ENCODE measurements around the gene CENPP. TPM values are rescaled to one million over a fixed set of nuclear protein-coding genes. Genes with fewer than 3 reads are reported as not detected.

The CENPP gene
- total RNA-seq, 4 donors from 2014 or later = 1.5 to 11.6 (median 5.5) TPM

DNA sequence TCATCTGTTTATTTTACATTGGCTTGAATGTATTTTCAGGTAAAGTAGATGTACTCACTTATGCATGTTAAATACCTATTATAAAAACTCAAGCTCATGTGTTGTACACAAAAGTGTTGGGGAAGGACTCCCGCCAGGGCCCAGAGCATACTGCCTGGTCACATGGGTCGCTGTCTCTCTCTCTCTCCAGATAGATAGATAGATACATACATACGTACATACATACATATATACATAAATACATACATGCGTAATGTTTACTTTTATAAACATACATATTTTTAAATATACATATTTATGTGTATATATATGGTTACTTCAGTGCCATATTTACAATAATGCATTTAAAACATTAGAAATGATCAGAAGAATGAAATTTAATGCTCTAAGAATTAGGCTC, 131.8 kb downstream of the CENPP start:
- no peaks in the 10 kb centered on the region for H3K4me1 ChIP-seq
- intact Hi-C loops (cut with DNase I) = no loop called here
- H3K36me3 ChIP-seq = no peaks in the 10 kb centered on the region
- H3K27ac ChIP-seq = no peak overlapping the region
- 96 to 97% methylated on average over 4 of the region's 4 CpGs for WGBS, 2 donors
- no peak for DNase-seq
- no peak overlapping the region for H3K4me3 ChIP-seq (replicated peaks in 1 of 3)
- H3K27me3 ChIP-seq = no peaks in the 10 kb centered on the region
- TF ChIP-seq, protein P1, sequence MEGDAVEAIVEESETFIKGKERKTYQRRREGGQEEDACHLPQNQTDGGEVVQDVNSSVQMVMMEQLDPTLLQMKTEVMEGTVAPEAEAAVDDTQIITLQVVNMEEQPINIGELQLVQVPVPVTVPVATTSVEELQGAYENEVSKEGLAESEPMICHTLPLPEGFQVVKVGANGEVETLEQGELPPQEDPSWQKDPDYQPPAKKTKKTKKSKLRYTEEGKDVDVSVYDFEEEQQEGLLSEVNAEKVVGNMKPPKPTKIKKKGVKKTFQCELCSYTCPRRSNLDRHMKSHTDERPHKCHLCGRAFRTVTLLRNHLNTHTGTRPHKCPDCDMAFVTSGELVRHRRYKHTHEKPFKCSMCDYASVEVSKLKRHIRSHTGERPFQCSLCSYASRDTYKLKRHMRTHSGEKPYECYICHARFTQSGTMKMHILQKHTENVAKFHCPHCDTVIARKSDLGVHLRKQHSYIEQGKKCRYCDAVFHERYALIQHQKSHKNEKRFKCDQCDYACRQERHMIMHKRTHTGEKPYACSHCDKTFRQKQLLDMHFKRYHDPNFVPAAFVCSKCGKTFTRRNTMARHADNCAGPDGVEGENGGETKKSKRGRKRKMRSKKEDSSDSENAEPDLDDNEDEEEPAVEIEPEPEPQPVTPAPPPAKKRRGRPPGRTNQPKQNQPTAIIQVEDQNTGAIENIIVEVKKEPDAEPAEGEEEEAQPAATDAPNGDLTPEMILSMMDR (IDR thresholded peaks at IDR 0.05) = no peak
- no peak for TF ChIP-seq POLR2A (IDR thresholded peaks at IDR 0.05)
- H3K9me3 ChIP-seq = no peaks in the 10 kb centered on the region

DNA sequence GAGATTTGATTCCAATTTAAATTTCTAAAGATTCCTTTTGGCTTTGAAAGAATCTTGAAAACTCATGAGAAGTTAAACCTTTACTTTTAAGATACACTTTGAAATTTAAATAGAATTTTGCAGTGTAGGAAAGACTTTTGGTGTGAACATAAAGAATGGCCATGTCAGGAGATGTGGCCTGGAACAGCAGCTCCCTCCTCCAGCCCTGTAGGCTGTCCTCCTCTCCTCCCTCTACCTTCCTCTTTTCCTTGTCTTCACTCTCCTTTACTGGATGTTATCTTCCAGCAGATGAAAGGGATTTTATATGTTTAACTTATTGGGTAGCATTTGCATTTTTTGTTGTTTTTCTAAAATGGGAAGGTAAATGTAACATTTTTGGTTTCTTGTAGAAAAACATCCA, 137.6 kb downstream of the CENPP start:
- Histone ChIP-seq H3K27me3 (no peaks in the 10 kb centered on the region), H3K27ac (no peak overlapping the region), H3K9me3 (no peaks in the 10 kb centered on the region), H3K4me1 (no peaks in the 10 kb centered on the region), H3K4me3 (replicated peaks in 1 of 3) (no peak overlapping the region), H3K36me3 (no peaks in the 10 kb centered on the region)
- TF ChIP-seq POLR2A (IDR thresholded peaks at IDR 0.05) = no peak
- TF ChIP-seq, protein P1 (IDR thresholded peaks at IDR 0.05) = no peak
- intact Hi-C loops (cut with DNase I) = no loop called here
- DNase-seq = no peak

GRCh38 chr9:92463984-92464383, 138.2 kb downstream of the CENPP start:
- no peak overlapping the region for H3K4me3 ChIP-seq (replicated peaks in 1 of 3)
- H3K4me1 ChIP-seq = no peaks in the 10 kb centered on the region
- no peak for DNase-seq
- H3K27me3 ChIP-seq = no peaks in the 10 kb centered on the region
- no peaks in the 10 kb centered on the region for H3K36me3 ChIP-seq
- H3K9me3 ChIP-seq = no peaks in the 10 kb centered on the region
- WGBS, 2 donors = 84 to 87% methylated on average over 3 of the region's 3 CpGs
- intact Hi-C loops (cut with DNase I) = no loop called here
- no peak overlapping the region for H3K27ac ChIP-seq
- TF ChIP-seq POLR2A (IDR thresholded peaks at IDR 0.05) = no peak
- TF ChIP-seq, protein P1 (IDR thresholded peaks at IDR 0.05) = no peak

DNA sequence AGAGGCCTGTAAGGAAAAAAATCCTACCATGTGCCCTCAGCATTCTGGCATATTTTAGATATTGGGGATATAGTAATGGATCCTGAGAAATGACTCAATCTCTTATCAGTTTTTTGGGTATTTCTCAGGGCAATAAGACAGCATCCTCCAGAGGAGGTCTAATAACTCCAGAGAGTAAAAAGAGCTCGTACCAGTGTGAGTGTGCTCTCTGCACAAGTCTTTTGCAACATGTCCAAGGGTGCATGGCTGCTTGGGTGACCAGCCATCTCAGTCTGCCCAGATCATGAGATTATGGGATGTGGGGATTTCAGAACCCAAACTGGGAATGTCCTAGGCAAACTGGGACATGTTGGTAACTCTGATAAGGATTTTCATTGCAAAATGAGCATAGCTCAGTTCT, 141.3 kb downstream of the CENPP start:
- Histone ChIP-seq H3K9me3 (no peaks in the 10 kb centered on the region), H3K36me3 (no peaks in the 10 kb centered on the region), H3K4me3 (replicated peaks in 1 of 3) (no peak overlapping the region), H3K27ac (no peak overlapping the region), H3K4me1 (no peaks in the 10 kb centered on the region), H3K27me3 (no peaks in the 10 kb centered on the region)
- DNase-seq = no peak
- WGBS, 2 donors = 93 to 100% methylated on average over 1 of the region's 1 CpG
- no peak for TF ChIP-seq POLR2A (IDR thresholded peaks at IDR 0.05)
- TF ChIP-seq, protein P1 (IDR thresholded peaks at IDR 0.05) = no peak
- intact Hi-C loops (cut with DNase I) = no loop called here

DNA sequence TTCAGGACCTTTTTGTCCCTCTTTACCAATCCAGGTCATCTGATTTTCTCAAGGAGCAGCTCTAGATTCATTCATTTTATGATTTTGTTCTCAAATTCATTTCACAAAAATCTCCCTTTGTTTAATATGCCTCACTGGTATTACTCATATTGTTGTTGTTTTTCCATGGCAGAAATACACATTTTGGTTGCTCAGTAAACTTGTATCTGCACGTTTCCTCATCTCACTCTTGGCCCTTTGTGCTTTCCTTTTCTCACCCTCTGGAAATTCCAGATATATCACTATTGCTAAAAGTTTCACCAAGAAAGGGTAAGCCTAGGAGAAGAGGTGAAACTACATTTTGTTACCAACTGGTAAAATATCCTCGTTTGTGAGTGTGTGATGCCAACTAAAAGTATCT, 141.8 kb downstream of the CENPP start:
- no peaks in the 10 kb centered on the region for H3K36me3 ChIP-seq
- 95% methylated on average over 2 of the region's 2 CpGs for WGBS, 2 donors
- intact Hi-C loops (cut with DNase I) = no loop called here
- H3K4me3 ChIP-seq (replicated peaks in 1 of 3) = no peak overlapping the region
- no peak overlapping the region for H3K27ac ChIP-seq
- no peaks in the 10 kb centered on the region for H3K27me3 ChIP-seq
- no peaks in the 10 kb centered on the region for H3K4me1 ChIP-seq
- no peak for TF ChIP-seq POLR2A (IDR thresholded peaks at IDR 0.05)
- TF ChIP-seq, protein P1 (IDR thresholded peaks at IDR 0.05) = no peak
- H3K9me3 ChIP-seq = no peaks in the 10 kb centered on the region
- no peak for DNase-seq

Measured in thyroid gland (tissue), 4 donors.